ENCODE results near the gene HRH2.

HRH2 gene

DNA sequence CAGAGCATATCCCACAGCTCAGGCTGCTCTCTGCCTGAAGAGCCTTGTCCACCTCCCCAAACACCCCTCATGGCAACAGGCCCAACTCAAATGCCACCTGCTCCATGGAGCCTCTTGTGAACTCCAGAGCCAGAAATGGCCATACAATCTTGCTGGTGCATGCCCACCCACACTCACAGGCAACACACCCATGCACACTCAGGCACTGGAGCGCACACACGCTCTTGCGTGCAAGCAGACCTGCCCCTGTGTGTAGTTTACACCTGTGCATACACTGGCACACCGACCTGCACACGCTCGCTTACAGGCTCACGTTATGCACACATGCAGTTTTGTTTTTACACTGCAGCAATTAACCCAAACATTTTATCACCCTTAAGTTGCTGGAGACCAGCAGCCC lies 40.0 kb downstream of the HRH2 start:
- no peak overlapping the region for H3K4me3 Mint-ChIP-seq
- H3K27ac Mint-ChIP-seq = peak overlapping the region; percentile 13
- no peak for DNase-seq
- peaks cover 78% of the 10 kb centered on the region for H3K36me3 Mint-ChIP-seq (ENCODE audit: low read depth)
- H3K9me3 Mint-ChIP-seq = no peaks in the 10 kb centered on the region
- no peaks in the 10 kb centered on the region for H3K27me3 Mint-ChIP-seq
- peaks cover 36% of the 10 kb centered on the region for H3K4me1 Mint-ChIP-seq (ENCODE audit: low read depth)

DNA sequence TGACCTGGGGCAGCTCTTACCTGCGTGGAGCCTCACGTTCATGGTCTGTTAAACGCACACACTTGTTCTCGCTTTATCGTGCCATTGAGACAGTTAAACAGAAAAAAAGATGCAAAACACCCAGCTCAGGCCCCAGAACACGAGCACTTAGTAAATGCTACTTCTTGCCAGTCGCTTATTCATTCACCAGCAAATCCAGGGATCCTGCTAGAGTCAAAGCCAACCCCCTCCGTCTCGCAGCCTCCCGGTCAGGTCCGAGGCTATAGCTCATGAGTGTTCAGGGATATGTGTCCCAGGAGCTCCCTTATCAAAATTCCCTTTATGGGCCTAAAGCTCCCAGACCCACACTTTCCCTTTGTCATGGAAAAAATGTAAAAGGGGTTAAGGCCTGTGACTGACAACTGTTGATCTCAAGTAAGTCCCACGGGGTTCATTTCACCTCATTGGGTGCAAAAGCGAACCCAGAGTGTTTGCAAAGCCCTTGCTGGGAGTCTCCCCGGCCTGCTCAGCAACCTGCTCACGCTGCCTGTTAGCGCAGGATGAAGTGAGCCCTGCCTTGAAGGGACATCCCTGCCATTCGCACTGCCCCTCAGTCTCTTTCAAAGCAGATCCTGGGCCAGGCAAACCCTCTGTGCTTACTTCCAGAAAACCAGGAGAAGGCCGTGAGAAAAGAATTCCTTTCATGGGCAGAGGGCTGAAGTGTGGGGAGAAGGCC lies 40.7 kb downstream of the HRH2 start:
- Mint-ChIP-seq H3K27me3 (no peaks in the 10 kb centered on the region), H3K9me3 (no peaks in the 10 kb centered on the region), H3K4me1 (ENCODE audit: low read depth) (peaks cover 32% of the 10 kb centered on the region), H3K27ac (no peak overlapping the region), H3K4me3 (no peak overlapping the region), H3K36me3 (ENCODE audit: low read depth) (peaks cover 77% of the 10 kb centered on the region)
- DNase-seq = no peak

DNA sequence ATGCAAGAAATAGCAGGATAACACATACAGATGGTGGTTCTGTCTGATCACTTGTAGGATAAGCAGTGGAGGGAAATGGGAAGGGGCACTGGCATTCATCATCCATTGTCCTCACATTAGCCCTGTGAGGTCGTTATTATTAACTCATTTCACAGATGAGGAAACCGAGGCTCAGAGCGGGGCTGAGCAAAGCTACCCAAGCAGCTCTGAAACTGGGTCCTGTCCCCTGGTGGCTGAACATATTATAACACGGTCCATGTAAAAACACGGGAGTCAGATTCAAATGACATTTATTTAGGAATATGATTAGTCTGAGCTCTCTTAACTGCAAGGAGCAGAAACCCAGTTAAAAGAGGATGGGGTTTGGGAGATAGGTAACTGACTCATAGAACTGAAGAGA lies 43.1 kb downstream of the HRH2 start:
- Mint-ChIP-seq H3K27me3 (no peaks in the 10 kb centered on the region), H3K27ac (no peak overlapping the region), H3K4me3 (no peak overlapping the region), H3K36me3 (ENCODE audit: low read depth) (peaks cover 63% of the 10 kb centered on the region), H3K9me3 (no peaks in the 10 kb centered on the region), H3K4me1 (ENCODE audit: low read depth) (peaks cover 13% of the 10 kb centered on the region)
- no peak for DNase-seq

DNA sequence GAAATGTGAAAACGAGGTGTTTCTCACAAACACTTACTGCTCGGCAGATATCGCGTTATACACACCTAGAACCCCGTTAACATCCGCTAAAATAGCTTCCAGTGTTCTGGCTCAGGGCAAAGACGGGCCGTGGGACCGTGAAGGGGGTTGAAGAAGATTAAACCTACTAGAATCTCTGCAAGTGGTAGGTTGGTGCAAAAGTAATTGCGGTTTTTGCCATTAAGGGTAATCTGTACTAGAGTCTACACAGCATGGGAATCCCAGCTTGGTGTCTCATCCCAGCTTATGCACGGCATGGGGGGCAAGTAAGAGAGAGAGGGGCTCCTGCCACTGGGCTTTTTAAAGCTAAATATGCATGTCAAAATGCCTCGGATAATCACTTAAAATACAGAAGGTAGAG lies 43.9 kb downstream of the HRH2 start:
- Mint-ChIP-seq H3K27ac (no peak overlapping the region), H3K27me3 (no peaks in the 10 kb centered on the region), H3K36me3 (ENCODE audit: low read depth) (peaks cover 62% of the 10 kb centered on the region), H3K4me1 (ENCODE audit: low read depth) (peaks cover 5% of the 10 kb centered on the region), H3K4me3 (no peak overlapping the region), H3K9me3 (no peaks in the 10 kb centered on the region)
- DNase-seq = no peak

DNA sequence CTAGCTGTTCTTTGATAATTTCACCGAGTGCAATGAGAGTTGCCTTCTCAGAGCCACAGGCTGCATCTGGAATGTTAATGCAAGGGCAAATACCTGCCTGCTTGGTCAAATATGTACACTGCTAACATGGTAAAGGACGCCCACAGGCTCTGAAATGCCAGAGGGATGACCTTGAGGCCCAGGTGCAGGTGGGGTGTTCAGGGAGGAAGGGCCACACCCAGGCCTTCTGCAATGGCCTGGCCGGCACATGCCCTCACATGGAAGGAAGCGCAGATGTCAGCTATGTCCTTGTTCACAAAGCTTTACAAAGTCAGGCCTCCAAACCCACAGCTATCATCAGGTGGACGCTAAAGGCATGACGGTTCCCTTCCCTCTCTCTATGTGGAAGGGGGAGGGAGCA lies 48.6 kb downstream of the HRH2 start:
- H3K4me3 Mint-ChIP-seq = no peak overlapping the region
- no peaks in the 10 kb centered on the region for H3K9me3 Mint-ChIP-seq
- H3K27me3 Mint-ChIP-seq = no peaks in the 10 kb centered on the region
- peaks cover 5% of the 10 kb centered on the region for H3K4me1 Mint-ChIP-seq (ENCODE audit: low read depth)
- H3K27ac Mint-ChIP-seq = no peak overlapping the region
- DNase-seq = no peak
- H3K36me3 Mint-ChIP-seq (ENCODE audit: low read depth) = peaks cover 58% of the 10 kb centered on the region

DNA sequence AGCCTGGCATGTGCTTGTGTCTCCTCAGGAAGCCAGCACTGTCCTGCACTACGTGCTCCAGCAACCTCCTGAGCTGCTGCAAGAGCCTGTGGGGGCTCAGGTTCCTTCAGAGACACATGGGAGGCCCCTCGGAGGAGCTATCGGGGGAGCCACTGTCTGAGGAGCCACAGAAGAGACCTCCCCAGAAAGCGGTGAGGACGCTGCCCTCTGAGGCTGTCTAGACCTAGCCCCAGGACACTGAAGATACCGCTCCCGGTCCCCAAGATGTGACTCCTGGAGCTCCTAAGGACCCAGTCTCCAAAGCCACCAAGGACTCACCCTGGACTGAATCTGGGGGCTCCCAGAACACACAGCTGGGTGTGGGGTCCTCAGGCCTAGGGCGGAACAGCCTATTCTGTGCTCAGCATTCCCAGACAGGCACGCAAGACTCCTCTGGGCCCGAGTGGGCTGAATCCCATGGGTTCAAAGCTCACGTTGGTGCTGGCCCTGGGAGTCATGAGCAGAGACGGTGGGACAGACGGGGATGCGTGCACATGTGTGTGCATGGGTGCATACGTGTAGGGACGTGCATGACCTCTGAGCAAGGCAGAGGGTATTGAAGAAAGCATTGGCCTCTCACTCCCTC lies 50.0 kb downstream of the HRH2 start:
- peak; percentile 20 for DNase-seq
- Mint-ChIP-seq H3K9me3 (no peaks in the 10 kb centered on the region), H3K4me3 (no peak overlapping the region), H3K27me3 (no peaks in the 10 kb centered on the region), H3K36me3 (ENCODE audit: low read depth) (peaks cover 48% of the 10 kb centered on the region), H3K4me1 (ENCODE audit: low read depth) (peaks cover 5% of the 10 kb centered on the region), H3K27ac (no peak overlapping the region)

DNA sequence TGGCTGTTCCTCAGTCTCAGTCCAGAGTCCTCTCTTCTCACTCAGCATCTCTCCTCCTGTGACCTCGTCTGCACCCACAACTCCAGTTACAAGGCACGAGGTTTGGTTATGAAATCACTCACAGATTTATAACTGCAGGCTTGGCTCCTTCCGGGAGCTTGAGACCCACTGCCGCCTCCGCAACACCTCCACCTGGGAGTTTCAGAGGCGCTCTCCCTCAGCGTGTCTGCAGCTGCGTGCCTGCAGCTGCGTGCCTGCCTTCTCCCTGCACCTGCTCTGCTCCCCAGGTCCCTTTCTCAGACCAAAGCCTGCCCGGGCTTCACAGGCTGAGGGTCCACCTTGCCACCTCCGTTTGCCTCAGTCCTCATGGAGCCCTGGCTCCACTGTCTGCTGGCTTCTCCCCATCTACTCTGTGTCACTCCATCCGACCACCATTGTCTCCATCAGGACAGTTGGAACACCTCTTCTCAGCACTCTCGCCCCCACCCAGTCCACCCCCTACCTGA lies 51.5 kb downstream of the HRH2 start:
- DNase-seq = peak; percentile 22
- no peaks in the 10 kb centered on the region for H3K27me3 Mint-ChIP-seq
- peaks cover 5% of the 10 kb centered on the region for H3K4me1 Mint-ChIP-seq (ENCODE audit: low read depth)
- H3K4me3 Mint-ChIP-seq = no peak overlapping the region
- H3K36me3 Mint-ChIP-seq (ENCODE audit: low read depth) = peaks cover 43% of the 10 kb centered on the region
- H3K9me3 Mint-ChIP-seq = peaks cover 5% of the 10 kb centered on the region
- H3K27ac Mint-ChIP-seq = peak overlapping the region; percentile 32

DNA sequence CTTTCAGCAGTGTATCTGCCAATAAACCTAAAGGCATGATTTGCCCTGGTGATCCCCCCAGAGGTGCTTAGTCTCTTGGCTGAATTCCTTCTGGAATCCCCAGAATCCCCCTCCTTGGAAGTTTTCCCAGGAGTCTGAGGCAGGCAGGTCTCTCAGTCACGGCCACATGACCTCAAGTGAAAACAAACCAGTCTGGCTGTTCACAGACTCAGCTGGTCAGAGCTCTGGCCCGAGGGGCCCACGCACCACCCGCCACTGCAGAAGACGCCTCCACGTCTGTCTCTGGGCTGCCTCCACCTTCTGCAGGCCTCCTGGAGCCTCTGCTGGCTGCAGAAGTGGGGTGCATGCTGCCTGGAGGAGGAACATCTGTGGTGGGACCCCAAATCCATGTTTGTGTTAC lies 52.5 kb downstream of the HRH2 start:
- no peak overlapping the region for H3K27ac Mint-ChIP-seq
- H3K4me1 Mint-ChIP-seq (ENCODE audit: low read depth) = peaks cover 5% of the 10 kb centered on the region
- H3K9me3 Mint-ChIP-seq = peaks cover 8% of the 10 kb centered on the region
- H3K36me3 Mint-ChIP-seq (ENCODE audit: low read depth) = peaks cover 41% of the 10 kb centered on the region
- peak; percentile 12 for DNase-seq
- no peak overlapping the region for H3K4me3 Mint-ChIP-seq
- H3K27me3 Mint-ChIP-seq = no peaks in the 10 kb centered on the region

DNA sequence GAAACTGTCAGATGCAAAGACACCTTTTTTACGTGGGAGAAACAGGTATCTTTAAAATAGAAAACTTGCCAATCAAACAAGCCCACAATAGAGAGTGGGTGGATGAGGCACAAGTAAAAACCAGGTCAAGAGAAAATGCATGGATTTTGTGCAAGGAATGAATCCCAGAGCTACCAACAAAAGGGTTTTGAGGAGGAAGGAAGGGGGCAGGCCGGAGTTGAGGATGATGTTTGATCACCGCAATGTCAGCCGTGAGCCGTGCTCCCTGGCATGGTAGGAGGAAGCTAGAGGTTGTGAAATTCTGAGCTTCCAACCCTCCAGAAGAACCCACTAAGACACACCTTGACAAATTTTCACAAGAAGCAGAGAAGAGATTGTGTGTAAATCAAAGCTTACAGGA lies 53.2 kb downstream of the HRH2 start:
- peaks cover 5% of the 10 kb centered on the region for H3K4me1 Mint-ChIP-seq (ENCODE audit: low read depth)
- no peak overlapping the region for H3K4me3 Mint-ChIP-seq
- no peak for DNase-seq
- no peaks in the 10 kb centered on the region for H3K27me3 Mint-ChIP-seq
- H3K9me3 Mint-ChIP-seq = peaks cover 8% of the 10 kb centered on the region
- no peak overlapping the region for H3K27ac Mint-ChIP-seq
- peaks cover 39% of the 10 kb centered on the region for H3K36me3 Mint-ChIP-seq (ENCODE audit: low read depth)

DNA sequence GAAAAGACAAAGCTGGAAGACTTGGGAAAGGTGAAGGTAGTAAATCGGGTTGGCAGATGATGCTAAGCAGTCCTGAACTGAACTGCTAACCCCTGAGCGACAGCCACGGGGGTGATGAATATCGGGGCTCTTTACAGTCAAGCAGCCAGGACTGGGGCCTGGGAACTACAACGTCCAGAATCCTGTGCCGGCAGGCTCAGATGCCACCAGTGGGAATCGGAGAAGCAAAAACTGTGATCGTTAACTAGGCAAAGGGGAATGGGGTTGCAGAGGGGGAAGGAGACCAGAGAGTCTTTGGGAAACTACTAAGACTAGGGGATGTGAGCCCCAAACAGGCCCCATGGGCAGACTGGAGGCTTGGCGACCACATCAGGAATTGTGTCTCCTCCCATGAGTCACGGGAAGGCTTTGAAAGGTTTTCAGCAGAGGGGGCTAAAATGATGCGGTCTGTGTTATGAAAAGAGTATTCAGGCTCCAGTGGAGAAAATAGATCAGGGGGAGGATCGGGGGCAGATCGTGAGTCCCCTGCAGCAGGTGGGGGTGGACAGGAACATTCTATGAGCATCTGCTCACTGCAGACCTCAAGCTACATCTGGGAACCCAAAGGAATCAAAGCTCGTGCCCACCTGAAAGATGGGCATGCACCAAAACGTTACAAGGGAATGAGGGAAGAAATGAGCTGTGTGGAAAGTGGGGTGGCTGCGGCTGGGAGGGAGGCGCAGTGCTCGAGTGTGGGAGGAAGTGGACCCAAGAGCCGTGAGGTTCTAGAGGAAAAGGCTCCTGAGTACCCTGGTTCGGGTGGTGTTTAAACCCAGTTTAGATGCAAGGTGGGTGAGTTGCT lies 53.8 kb downstream of the HRH2 start:
- no peak overlapping the region for H3K4me3 Mint-ChIP-seq
- H3K27me3 Mint-ChIP-seq = no peaks in the 10 kb centered on the region
- peaks cover 12% of the 10 kb centered on the region for H3K9me3 Mint-ChIP-seq
- H3K4me1 Mint-ChIP-seq (ENCODE audit: low read depth) = peaks cover 5% of the 10 kb centered on the region
- peaks cover 36% of the 10 kb centered on the region for H3K36me3 Mint-ChIP-seq (ENCODE audit: low read depth)
- DNase-seq = no peak
- no peak overlapping the region for H3K27ac Mint-ChIP-seq

DNA sequence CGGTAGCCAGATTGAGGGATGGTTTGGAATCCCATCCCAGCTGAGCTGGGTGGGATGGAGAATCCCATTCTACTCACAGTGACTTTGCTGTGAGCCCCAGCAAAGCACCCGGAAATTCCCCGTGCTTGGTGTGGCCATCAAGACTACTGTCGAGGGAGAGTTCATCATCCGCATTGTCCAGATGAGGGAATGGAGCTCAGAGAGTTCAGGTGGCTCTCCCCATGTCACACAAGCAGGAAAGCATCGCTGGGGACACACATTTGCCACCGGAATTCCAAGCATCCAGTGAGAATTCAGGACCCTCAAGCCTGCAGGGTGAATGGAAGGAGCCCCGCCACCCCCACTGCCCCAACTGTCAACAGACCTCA lies 54.4 kb downstream of the HRH2 start:
- Mint-ChIP-seq H3K27ac (no peak overlapping the region), H3K9me3 (peaks cover 15% of the 10 kb centered on the region), H3K4me3 (no peak overlapping the region), H3K36me3 (ENCODE audit: low read depth) (peaks cover 30% of the 10 kb centered on the region), H3K27me3 (no peaks in the 10 kb centered on the region), H3K4me1 (ENCODE audit: low read depth) (peaks cover 5% of the 10 kb centered on the region)
- no peak for DNase-seq

DNA sequence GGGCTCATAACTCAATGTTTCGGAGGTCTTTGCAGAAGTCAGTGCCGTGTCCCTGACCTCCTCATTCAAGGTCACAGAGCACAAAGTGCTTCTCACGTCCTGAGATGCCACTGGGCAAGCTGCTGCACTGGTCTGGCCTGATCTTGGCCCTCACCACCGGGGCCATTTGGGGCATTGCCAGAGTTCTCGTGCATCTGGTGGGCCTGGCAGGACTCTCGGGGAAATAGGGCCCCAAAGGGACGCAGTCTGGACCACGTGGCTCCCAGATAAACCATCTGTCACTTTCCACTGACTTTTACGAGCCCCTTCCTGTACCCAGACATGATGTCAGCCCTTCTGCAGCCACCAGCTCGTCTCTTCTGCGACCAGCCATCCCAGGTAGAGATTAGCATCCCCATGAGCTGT lies 54.8 kb downstream of the HRH2 start:
- H3K27ac Mint-ChIP-seq = no peak overlapping the region

DNA sequence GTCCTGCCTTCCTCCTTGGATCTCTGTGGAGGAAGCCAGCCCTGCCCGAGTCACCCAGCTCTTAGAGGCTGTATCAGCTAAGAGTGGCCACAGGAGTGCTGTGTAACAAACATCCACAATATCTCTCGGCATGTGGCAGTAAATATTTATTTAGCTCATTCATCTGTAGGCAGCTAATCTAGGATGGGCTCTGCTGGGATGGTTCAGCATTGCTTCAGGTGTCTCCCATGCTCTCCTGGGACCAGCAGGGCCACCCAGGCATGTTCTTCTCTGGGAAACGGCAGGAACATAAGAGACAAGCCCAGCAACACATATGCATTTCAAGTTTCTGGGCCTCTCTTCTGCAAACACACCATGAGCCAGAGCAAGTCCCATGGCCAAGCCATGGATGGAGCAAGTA lies 56.1 kb downstream of the HRH2 start:
- H3K27me3 Mint-ChIP-seq = no peaks in the 10 kb centered on the region
- DNase-seq = no peak
- peaks cover 10% of the 10 kb centered on the region for H3K4me1 Mint-ChIP-seq (ENCODE audit: low read depth)
- no peak overlapping the region for H3K4me3 Mint-ChIP-seq
- H3K9me3 Mint-ChIP-seq = peaks cover 15% of the 10 kb centered on the region
- peaks cover 19% of the 10 kb centered on the region for H3K36me3 Mint-ChIP-seq (ENCODE audit: low read depth)
- H3K27ac Mint-ChIP-seq = no peak overlapping the region

More for the DNA sequence above, 54.8 kb downstream of the HRH2 start:
- H3K36me3 Mint-ChIP-seq (ENCODE audit: low read depth) = peaks cover 29% of the 10 kb centered on the region
- no peaks in the 10 kb centered on the region for H3K27me3 Mint-ChIP-seq
- H3K4me1 Mint-ChIP-seq (ENCODE audit: low read depth) = peaks cover 5% of the 10 kb centered on the region
- peaks cover 15% of the 10 kb centered on the region for H3K9me3 Mint-ChIP-seq
- H3K4me3 Mint-ChIP-seq = no peak overlapping the region
- no peak for DNase-seq

DNA sequence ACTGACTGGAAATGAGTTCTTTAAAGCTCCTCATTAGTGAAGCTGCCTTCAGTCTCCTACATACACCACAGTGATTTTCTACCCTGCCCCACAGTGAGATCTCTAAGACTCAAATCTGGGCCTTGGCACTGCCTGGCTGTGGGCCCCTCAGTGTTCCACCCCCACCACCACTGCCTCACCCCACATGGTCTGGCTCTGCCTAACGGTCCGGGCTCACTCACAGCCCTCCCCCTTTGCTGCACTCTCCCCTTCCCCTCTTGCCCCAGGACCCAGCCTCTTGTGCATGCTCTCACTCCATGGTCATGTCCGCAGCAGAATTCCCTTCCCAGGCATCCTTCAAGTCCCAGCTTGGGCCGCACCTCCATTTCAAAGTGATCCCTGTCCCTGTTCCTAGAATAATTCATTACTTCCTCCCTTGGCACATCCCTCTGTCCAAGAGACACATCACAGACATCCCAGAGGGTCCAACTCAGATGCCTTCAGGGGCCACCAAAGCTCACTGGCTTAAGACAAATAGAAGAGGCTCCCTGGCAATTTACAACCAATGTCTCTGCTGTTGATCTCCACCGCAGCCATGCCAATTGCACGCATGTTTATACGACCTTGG lies 56.7 kb downstream of the HRH2 start:
- Mint-ChIP-seq H3K27me3 (no peaks in the 10 kb centered on the region), H3K4me3 (no peak overlapping the region), H3K9me3 (peaks cover 15% of the 10 kb centered on the region), H3K36me3 (ENCODE audit: low read depth) (peaks cover 12% of the 10 kb centered on the region), H3K4me1 (ENCODE audit: low read depth) (peaks cover 6% of the 10 kb centered on the region), H3K27ac (no peak overlapping the region)
- no peak for DNase-seq

Measured in activated T-cell treated with anti-CD3 and anti-CD28 coated beads, Interleukin-2, amount 50 U/mL, for 24 hours (primary cell).